Stimulated activated CD4-positive, alpha-beta T cell treated with anti-CD3 and anti-CD28 coated beads, Interleukin-1b, Interleukin-23, amount 100 ng/mL, for 4 hours (primary cell): Measurements from ENCODE around the gene INO80.
A peak's percentile ranks its signal among the peaks of the same experiment; 100 is the strongest.
"Not testable (repeated sequence)": the region's sequence is repeated elsewhere in the genome, so short reads cannot be mapped to it uniquely, and the experiment has no call there.

Source experiments
- DNase-seq, 2 donors: peaks; one replicate each; pipeline ENCODE4 v3.0.0-alpha.2; 2020; ENCODE audit warnings: low read depth in 2 of 2

The INO80 gene

DNA sequence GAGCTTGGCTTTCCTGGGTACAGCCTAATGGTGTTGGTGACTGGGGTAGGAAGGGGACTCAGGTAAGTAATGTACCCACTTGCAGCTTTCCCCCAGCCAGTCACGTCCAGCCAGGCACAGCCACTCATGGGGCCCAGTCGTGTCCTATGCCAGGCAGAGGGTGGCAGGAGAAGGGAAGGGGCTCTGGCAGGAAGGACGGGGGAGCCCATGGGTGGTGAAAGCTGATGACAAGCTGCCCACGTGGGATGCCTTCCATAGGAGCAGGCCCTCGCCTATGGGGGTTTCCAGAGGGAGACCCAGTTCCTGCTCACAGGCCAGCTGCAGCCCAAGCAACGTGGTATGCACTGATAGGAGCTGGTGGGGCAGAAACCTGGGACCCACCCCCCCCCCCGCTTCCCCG lies 152.1 kb downstream of the INO80 start:
- no peak for DNase-seq

GRCh38 chr15:40963201-40963600 lies 152.9 kb downstream of the INO80 start:
- DNase-seq: no peak

DNA sequence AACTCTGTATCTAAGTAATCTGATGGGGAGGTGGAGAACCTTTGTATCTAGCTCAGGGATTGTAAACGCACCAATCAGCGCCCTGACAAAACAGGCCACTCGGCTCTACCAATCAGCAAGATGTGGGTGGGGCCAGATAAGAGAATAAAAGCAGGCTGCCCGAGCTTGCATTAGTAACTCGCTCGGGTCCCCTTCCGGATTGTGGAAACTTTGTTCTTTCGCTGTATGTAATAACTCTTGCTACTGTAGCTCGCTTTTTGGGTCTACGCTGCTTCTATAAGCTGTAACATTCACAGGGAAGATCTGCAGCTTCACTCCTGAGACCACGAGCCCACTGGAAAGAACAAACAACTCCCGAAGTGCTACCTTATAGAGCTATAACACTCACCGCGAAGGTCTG lies 153.8 kb downstream of the INO80 start:
- not testable (repeated sequence) for DNase-seq

- not testable (repeated sequence) for DNase-seq
Measured at GRCh38 chr15:40961740-40962139, 154.3 kb downstream of the INO80 start.

- DNase-seq: no peak
Measured at GRCh38 chr15:40960925-40961324, 155.2 kb downstream of the INO80 start.

DNA sequence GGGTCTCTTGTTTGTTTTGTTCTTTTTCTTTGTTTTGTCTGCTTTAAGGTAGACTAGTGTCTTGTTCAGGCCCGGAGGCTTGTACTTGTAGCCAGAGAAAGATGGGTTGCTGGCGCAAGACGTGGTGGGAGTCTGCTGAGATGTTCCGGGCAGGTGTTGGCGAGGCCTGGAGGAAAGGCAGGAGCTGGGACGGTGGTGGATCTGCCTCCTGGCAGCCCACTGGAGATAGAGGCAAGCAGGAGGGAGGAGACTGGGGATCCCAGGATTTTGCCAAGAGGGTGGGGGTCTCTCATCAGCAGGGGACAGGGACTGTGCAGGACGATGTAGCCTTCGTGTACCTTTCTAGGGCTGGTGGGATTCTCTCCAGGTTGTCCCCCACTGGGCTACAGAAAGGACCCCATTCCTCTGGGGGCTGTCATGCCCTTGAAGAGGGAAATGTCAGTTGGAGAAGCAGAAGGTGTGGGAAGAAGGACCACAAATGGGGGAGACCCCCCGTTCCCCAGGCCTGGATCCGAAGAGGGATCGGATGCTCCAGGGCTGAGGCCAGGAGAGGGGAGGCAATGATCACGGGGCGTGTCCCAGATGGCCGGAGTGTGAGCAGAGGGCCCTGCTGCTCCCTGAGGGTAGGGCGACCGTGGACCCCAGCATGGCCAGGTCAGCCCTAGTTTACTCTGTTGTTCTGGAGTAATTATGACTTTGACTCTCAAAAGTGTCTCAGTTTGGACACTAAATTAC lies 155.8 kb downstream of the INO80 start:
- DNase-seq: no peak

DNA sequence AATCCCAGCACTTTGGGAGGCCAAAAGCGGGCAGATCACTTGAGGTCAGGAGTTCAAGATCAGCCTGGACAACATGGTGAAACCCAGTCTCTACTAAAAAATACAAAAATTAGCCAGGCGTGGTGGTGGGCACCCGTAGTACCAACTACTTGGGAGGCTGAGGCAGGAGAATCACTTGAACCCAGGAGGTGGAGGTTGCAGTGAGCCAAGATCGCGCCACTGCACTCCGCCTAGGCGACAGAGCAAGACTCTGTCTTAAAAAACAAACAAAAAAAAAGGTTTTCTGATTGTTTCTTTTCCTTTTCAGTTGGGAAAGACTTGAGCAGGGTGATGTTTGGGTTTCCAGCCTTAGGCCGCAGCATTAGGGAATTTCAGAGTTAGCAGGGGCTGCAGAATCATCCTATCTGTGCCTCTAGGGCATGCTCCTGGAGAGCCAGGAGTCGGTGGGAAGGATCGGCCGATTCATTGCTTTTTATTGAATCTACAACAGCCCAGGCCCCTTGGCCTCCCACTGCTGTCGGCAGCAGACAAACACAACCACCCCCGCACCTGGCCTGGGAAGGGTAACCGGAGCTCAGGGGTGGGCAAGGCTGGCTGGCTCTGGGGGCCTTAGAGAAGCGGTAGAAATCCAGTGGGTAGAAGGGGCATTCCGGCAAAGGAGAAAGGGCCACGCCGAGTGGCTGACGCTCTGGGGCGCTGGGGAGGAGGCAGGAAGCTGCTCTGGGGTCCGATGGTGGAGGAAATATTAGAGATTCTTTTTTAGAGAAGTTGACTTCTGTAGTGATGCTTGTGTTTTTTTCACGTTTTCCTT lies 156.5 kb downstream of the INO80 start:
- DNase-seq: no peak

DNA sequence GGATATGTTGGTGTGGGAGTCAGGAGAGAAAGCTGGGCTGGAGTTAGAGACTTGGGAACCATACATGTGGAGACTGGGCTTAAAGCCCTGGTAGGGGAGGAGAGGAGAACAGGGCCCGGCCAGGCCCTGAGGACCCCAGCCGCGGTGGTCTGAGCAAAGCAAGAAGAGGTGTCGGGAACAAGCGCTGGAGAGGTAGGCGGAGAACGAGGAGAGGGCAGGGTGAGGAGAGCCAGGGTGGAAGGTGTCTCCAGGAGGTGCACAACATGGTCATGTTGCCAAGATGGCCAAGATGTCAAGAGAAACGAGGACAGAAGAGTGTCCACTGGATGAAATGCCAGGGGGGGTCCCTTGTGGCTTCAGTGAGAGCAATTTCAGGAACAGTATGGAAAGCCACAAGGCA lies 157.4 kb downstream of the INO80 start:
- DNase-seq: no peak

DNA sequence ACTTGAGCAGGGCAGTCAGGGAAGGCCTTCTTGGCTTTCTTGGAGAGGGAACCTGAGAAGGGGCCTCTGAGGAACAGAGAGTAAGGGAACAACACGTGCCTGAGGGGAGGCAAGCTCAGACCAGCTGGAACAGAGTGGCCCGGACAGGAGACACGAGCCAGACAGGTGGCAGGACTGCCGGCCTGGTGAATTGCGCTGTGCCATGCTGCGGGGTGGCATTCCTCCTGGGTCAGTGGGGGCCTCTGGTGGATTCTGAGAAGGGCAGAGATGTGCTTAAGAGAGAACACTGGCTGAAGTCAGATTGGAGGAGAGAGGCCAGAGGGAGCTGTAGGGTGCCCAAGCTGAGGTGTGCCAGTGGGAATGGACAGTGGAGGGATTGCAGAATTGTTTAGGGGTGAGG lies 157.9 kb downstream of the INO80 start:
- no peak for DNase-seq

GRCh38 chr15:40957581-40958051 lies 158.5 kb downstream of the INO80 start:
- DNase-seq: no peak

- no peak for DNase-seq
Measured at GRCh38 chr15:40957041-40957555, 159.0 kb downstream of the INO80 start.

DNA sequence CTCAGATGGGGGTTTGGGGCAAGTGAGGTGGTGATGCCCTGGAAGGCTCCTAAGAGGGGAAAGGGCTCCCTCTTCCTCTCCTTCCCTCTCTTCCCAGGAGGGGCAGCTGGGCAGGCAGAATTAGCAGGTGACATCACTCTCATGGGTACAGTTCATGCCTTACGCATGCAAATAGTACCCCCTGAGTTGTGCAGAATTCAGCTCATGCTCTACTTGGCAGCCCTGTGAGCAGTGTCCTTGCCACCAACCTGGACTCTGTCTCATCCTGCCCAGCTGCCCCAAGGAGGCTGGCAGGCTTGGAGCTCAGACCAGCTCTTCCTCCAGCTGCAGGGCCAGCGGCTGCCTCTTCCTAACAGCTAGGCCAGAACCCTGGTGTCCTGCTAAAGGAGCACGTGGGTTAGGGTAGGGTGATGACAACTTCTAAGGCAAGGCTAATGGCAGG lies 159.5 kb downstream of the INO80 start:
- DNase-seq: no peak

- DNase-seq: no peak
Measured at GRCh38 chr15:40955930-40956540, 160.0 kb downstream of the INO80 start.

DNA sequence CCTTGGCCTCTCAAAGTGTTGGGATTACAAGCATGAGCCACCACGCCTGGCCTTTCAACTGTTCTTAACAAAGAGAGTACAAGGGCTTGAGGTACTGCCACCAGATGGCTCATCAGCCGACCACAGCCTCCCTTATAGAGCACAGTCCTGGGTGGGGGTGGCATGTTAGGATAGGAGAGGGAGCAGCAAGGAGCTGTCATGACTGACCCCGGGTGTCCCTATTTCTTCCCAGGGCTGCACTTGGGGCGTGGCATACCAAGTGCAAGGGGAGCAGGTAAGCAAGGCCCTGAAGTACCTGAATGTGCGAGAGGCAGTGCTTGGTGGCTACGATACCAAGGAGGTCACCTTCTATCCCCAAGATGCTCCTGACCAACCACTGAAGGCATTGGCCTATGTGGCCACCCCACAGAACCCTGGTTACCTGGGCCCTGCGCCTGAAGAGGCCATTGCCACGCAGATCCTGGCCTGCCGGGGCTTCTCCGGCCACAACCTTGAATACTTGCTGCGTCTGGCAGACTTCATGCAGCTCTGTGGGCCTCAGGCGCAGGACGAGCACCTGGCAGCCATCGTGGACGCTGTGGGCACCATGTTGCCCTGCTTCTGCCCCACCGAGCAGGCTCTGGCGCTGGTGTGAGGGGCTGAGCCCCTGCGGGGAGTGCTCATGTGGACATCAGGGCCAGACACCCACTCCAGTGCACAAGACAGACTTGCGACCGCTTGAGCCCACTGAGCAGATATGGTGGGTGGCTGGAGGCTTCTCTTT lies 160.8 kb downstream of the INO80 start:
- no peak for DNase-seq

- DNase-seq: not testable (repeated sequence)
Measured at GRCh38 chr15:40954158-40954848, 161.8 kb downstream of the INO80 start.

- no peak for DNase-seq
Measured at GRCh38 chr15:40953713-40954074, 162.4 kb downstream of the INO80 start.

- DNase-seq: peak; percentile 90 to 94
Measured at GRCh38 chr15:40952901-40953712, 163.0 kb downstream of the INO80 start, which contains the start of gene CHAC1. Gene CHAC1 (plus strand): TSS chr15:40953471. CDS start chr15:40953584, 113 bp downstream.

- DNase-seq: no peak
Measured at GRCh38 chr15:40952301-40952900, 163.7 kb downstream of the INO80 start.

GRCh38 chr15:40951764-40952163 lies 164.3 kb downstream of the INO80 start:
- no peak for DNase-seq
